GM18502 (cell line): ENCODE data around the gene EML4.

ENCODE experiments used
- ATAC-seq: cut with Tn5 transposase; IDR thresholded peaks from one replicate; pipeline ENCODE4 v1.9.1; 2021; ENCODE audit warnings: mild to moderate bottlenecking; ENCODE audit not compliant: unreplicated experiment, poor library complexity

Gene EML4

DNA sequence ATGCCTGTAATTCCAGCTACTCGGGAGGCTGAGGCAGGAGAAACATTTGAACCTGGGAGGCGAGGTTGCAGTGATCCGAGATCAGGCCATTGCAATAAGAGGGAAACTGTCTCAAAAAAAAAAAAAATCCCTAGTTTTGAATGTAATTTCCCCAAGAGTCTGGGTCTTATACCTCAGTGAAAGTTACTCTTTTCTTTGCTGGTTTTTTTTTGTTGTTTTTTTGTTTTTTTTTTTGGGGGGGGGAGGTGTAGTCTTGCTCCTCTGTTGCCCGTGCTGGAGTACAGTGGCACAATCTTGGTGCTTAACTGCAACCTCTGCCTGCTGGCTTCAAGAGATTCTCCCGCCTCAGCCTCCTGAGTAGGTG, 22.8 kb downstream of the EML4 start:
- no peak for ATAC-seq

DNA sequence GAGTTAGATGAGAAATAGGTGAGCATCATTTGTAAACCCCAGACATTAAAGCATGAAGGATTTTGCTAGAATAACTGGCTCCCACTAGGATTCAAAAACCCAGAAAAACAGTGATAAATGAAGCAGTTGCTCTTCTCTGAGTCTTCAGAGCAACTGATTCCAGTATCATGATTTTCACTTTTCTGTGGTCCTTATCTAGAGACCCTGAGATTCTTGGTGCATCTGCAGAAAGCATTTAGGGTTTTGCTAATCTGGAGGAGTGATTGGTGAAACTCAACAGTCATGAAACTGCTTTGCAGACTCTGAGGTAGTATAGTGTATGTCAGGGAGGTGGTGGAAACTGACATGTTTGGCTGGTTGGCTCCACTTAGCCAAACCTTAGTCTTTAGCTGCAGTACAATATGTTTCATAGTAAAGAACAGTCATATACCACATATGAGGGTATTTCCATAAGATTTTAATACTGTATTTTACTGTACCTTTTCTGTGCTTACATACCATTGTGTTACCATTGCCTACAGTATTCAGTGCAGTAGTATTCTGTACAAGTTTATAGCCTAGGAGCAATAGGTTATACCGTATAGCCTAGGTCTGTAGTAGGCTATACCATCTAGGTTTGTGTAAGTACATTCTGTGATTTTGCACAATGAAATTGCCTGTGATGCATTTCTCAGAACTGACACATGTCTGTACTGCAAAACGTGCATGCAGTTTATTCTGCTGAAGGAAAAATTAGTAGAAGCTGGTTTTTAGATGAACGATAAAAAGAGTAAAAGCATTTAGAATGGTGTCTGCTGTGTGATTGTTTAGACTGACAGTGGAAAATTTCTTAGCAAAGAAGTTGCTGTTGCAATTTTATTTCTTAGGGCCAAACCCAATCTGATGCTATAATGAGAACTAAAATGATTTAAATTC, 23.8 kb downstream of the EML4 start:
- peak; percentile 60 for ATAC-seq

DNA sequence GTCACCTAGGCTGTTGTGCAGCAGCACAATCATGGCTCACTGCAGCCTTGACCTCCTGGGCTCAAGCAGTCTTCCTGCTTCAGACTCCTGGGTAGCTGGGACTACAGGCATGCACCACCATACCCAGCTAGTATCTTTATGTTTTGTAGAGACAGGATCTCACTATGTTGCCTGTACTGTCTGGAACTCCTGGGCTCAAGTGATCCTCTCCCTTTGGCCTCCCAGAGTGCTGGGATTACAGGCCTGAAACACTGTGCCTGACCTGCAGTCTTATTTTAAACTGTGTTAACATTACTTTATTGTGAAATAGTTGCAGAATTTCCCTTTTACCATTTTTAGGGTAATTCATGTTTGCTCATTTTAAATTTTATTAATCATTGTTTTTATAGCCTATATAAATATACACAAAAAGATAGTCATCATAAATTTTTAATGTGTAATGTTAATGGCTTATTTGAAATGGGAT, 24.6 kb downstream of the EML4 start:
- no peak for ATAC-seq

DNA sequence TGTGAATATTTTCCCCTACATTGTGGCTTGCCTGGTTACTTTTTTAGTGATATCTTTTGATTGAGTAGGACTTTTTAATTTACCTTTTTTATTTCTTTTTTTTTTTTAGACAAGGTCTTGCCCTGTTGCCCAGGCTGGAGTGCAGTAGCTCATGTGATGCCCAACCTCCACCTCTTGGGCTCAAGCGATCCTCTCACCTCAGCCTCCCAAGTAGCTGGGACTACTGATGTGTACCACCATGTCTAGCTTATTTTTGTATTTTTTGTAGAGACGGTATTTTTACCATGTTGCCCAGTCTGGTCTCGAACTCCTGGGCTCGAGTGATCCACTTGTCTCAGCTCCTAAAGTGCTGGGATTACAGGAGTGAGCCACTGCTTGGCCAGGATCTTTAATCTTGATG, 25.3 kb downstream of the EML4 start:
- ATAC-seq, result no peak

DNA sequence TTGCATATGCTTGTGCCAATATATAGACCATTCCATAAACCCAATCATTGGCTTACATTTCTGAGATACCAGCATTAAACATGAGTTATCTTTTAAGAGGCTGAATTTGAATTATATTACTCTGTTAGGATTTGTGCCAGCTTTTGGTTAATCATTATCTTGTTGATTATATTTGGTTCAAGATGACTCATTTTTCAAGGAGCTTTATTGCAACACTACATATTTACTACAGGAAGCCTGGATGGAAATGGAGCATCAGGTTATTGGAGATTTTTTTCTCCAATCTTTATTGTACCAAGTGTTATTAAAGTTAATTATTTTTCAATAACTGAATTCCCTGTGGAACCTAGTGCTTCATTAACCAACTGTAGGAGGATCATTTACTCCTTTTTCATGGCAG, 26.4 kb downstream of the EML4 start:
- ATAC-seq, result no peak

DNA sequence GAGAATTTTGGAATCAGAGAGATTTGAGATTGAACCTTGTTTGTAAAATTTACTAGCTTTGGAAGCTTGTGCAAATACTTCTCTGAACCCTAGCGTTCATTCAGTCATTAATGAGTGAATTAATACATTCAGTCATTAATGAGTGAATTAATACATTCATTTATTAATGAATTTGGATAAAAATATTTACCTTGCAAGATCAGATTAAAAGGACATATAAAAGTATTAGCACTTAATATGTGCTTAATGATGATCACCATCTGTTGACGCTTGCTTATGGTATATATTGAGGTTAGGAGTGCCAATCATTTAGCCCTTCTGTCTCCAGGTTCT, 26.9 kb downstream of the EML4 start:
- ATAC-seq, result no peak

DNA sequence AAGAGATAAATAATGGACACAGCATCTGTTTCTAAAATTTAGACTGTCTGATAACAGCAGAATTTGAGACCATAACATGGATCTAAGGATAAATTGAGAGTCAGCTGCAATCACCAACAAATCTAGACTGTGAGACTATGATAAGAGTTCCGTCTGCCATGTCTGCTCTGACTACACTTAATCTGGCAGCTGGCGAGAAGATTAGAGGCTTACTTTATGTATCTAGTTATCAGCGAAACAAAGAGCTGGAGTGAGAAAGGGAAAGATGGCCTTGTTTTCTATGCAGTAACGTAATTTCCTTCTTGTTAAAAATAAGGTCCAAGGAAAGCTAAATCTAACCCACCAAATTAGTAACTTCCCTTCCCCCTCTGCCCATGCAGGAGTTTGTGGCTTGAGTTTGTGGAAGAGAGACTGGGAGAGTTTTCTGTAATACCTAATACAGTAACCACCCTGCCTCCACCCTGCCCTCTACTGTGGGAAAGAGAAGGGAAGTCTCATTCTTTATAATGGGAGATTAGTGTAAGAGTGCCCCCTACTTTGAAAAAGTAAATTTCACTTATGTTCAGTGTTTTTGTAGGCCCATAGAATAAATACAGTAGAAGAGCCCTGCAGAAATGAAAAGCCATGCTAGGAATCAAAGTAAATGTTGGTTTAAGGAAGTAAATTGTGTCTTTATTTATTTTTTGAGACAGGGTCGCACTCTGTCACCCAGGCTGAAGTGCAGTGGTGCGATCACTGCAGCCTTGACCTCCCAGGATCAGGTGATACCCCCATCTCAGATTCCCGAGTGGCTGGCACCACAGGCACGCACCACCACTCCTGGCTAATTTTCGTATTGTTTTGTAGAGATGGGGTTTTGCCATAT, 27.5 kb downstream of the EML4 start:
- ATAC-seq, result no peak

DNA sequence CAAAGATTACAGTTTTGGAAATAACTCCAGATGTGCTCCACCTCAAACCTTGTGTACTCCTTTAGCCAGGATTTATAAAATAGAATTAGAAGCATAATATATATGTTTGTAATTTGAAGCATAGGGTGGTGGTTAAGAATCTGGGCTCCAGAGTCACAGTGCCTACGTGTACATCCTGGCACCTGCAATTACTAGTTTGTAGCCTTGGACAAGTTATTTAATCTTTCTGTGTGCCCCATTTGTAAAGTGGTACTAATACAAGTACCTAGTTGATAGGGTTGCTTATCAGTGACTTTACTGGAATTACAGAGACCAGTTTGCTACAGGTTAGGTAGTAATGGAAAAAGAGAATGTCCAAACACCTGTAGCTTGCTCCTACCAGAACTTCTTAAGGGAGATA, 28.6 kb downstream of the EML4 start:
- no peak for ATAC-seq

DNA sequence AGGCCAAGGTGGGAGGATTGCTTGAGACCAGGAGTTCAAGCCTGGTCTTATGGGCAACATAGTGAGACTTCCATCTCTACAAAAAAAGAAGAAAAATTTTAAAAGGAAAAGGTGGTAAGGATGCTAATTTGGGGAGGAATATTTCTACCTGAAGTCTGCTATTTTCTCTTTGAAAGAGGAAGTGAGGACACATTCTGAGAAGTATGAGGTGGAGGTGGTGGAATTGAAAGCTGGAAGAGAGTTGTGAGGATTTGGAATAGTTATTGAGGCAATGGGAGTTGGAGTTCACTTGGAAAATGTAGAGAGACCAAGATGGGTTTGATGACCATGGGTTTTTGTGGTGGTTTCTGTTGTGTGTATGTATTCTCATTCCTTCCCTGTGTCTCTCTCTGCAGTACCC, 29.3 kb downstream of the EML4 start:
- ATAC-seq, result no peak

DNA sequence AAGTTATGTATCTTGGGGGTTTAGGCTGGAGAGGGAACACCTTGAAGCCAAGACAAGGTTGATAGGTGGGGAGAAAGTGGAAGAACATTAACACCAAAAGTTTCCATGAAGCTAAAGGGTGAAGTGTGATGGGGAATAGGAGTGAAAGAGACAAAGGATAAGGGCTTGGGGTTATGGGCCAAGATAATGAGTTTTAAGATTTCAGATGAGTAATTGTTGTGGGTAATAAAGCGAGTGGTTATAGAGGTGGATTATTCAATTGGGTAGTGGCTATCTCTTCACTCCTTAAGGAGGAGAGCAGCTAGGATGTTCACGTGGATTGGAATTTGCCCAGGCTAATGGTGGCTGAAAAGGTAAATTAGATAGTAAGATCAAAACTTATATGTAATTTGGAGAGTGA, 29.8 kb downstream of the EML4 start:
- ATAC-seq, result no peak

DNA sequence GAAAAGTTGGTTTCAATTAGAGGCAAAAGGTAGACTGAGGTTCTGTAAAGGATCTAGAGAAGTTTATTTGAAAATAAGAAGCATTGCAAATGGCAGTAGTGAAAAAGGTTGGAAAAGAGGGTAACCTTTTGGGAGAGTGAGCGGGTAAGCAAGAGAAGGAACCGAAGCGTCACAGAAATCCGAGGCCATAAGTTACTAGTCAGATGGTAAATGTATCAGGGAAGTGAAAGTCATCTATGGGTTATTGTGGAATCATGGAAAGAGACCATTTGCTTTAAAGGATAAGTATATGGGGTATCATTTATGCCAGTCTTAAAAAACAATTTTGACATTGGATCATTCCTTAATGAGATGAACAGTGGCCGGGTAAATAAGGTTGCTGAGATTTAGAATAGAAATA, 30.5 kb downstream of the EML4 start:
- ATAC-seq, result no peak

DNA sequence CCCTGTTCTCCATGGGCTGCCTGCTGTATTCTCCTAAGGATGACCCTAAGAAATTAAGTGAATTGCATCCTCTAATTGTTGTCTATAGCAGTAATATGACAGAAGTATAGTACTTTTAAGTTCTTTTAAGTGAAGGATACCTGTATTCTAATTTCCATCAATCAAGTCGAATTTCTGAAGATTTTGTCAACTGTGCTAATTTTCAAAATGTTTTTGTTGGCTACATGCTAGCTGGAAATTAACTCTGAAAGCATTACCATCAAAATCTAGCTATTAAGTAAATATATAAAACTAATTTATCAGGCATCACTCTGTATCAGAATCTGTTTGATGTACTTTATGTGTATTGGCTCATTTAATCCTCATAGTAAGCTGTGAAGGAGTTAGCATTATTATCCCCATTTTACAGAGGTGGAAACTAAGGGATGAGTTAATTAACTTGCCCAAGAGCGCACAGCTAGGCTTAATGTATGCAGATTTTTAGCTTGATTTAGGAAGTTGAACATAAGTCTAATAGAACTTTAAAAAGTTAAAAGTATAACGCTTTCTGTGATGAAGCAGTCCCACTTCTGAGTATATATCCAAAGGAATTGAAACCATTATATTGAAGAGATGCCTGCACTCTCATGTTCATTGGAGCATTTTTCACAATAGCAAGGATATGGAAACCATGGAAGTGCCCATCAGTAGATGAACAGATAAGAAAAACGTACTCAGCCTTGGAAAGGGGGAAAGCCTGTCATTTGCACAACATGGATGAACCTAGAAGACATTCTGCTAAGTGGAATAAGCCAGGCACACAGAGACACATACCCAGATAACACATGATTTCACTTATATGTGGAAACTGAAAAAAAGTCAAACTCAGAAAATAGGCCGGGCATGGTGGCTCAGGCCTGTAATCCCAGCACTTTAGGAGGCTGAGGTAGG, 32.0 kb downstream of the EML4 start:
- no peak for ATAC-seq

DNA sequence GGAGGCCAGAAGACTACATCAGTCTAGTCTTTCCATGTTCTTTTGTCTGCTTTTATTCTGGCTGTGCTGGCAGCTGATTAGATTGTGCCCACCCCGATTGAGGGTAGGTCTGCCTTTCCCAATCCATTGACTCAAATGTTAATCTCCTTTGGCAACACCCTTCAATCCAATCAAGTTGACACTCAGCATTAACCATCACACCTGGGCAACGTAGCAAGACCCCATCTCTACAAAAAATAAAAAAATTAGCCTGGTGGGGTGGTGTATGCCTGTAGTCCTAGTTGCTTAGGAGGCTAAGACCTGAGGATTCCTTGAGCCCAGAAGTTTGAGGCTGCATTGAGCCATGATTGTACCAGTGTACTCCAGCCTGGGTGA, 33.5 kb downstream of the EML4 start:
- no peak for ATAC-seq

DNA sequence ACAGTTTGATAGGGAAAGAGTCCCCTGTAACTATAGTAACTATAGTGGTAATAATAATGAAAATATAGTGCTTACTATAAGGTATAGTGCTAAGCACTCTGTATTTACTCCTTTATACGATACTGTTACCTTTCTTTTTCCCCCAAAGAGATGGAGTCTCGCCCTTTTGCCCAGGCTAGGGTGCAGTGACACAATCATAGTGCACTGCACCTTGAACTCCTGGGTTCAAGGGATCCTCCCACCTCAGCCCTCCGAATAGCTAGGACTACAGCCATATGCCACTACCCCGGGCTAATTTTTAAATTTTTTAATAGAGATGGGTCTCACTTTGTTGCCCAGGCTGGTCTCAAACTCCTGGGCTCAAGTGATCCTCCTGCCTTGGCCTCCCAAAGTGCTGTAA, 34.6 kb downstream of the EML4 start:
- ATAC-seq, result no peak

DNA sequence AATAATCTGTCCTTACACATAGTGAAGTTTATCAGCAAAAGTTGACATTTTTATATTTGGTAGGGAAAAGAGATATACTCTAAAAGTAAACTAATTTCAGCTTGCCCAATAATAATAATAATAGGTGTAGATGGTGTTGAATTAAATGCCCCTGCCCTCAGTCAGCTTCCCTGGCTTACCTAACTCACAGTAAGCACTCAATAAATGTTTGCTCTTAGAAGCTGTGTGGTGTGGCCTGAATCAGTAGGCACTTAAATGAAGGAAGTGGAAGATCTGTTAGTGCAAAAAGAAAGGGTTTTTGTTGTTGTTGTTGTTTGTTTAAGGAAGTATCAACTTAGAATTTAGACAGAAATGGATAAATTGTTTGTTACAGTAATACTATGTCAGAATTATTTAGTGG, 36.2 kb downstream of the EML4 start:
- ATAC-seq, result no peak

DNA sequence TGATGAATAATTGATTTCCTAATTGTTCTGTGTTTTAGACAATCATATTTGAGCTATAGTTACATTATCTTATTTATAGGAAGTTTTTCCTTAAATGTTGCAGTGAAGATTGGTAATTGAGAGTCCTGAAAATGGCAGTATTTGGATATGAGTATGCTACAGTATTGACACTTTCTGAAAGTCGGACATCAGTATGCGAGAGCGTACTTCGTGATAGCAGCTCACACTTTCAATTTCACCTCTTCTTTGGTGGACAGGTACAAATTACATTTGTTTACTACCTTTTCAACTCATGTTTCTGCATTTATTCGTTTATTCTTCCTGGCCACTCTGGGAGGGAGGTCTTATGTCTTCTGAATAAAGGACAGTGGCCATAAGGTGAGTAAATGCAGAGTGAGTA, 38.7 kb downstream of the EML4 start:
- ATAC-seq, result no peak

DNA sequence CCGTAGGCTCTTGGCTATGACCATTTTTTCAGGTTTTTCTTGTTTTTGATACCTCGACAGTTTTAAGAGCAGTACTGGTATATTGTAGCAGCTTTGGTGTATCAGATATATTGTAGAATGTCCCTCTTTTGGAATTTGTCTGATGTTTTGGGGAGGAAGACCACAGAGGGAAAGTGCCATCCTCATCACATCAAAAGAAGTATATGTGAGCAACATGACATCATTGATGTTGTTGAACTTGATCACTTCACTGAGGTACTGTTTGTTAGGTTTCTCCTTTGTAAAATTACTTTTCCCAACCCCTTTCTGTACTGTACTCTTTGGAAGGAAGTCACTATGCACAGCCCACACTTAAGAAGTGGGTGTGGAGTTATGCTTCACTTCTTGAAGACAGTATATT, 41.0 kb downstream of the EML4 start:
- no peak for ATAC-seq

DNA sequence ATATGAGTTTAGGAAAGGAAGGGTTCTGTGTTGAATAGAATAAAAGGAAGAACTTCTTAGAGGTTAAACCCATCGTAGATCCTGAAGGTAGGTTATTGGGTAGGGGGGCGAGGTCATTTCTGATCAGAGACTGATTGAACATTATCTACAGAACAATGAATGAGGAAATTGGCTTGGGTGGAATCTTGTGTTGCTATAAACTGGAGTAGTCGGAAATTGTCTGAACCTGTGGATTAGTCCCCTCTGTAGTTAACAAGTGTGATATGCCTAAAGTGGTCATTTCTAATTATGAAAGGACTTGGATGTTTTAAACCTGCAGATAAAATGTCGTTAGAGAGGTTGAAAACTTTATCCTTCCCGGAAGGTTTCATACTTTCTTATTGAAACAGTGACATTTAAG, 42.1 kb downstream of the EML4 start:
- ATAC-seq, result no peak

DNA sequence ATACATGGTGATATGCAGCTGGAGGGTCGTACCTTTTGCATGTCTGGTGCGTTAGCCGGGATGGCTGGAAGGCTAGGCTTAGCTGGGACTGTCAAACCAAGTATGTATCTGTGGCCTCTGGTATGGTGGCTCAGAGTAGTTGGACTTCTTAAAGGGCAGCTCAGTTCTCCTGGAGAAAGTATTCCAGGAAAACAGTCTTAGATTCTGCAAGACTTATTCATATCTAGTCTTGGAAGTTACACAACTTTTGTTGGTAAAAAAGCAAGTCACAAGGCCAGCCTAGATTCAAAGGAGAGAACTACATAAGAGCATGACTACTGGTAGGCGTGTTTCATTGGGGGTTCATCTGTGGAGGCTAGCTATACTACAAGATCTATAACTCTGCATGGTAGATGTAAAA, 45.5 kb downstream of the EML4 start:
- no peak for ATAC-seq

DNA sequence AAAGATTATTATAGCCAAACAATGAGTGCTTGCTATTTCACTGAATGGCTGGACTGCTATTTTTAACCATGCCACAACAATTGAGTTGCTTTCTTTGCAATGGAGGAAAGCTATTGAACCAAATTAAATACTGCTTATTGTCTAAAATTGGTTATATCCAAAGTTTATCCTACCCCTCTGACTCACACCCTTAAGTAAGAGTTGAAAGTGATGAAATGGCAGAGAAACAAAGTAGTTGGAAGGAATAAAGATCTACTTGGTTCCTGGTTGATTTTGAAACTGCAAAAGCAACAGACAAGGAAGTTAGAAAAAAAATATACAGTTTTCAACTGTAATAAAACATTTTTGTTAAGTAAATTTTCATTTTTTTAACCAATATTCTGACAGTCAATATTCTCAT, 47.5 kb downstream of the EML4 start:
- ATAC-seq, result no peak

DNA sequence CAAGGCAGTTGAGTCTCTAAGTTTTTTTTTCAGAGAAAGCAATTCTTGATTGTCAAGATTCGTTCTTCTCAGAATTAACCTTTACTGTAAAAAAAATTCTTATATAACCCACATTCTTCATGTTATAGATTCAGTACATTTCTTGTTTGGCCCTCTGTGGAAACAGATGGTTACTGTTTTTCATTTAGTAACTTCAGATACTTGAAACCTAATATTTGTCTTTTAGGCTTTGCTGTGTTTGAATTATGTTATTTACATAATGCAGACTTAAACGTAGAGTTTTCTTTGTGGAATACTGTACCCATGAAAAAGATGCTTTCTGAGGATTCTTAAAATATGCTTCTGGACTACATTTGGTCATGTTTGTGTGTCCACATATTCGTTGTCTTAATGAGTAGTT, 48.2 kb downstream of the EML4 start:
- ATAC-seq, result no peak
